Kidney (tissue), 14 donors: ENCODE data around the gene SYPL1. TPM values are rescaled to one million over a fixed set of nuclear protein-coding genes. Genes with fewer than 3 reads are reported as not detected.

Source experiments
- DNase-seq, 5 donors: peaks; one replicate each; pipeline ENCODE4 v3.0.0-alpha.2; 2013 to 2020
- FAIRE-seq: peaks from 2 replicates; lab custom pipeline; 2012; peaks lifted over from hg19 to GRCh38; lab: Jason Lieb, UNC
- H3K27ac ChIP-seq, 2 donors: one replicate each; pipeline ENCODE4 v1.7.0; 2013; ENCODE audit warnings: low read depth in 2 of 2, low read length in 2 of 2, inconsistent platforms in 1 of 2
- H3K27me3 ChIP-seq: one replicate; pipeline ENCODE4 v1.7.1; 2013; ENCODE audit warnings: low read length, inconsistent platforms; ENCODE audit not compliant: control insufficient read depth, insufficient read depth
- H3K36me3 ChIP-seq, 3 donors: one replicate each; pipeline versions ENCODE4 v1.7.0 to v1.7.1; 2013; ENCODE audit warnings: low read length in 3 of 3, control low read depth in 1 of 3, inconsistent platforms in 1 of 3; ENCODE audit not compliant: insufficient read depth in 3 of 3, control insufficient read depth in 2 of 3
- H3K4me1 ChIP-seq, 3 donors: one replicate each; pipeline versions ENCODE4 v1.7.0 to v1.7.1; 2013; ENCODE audit warnings: low read length in 3 of 3, inconsistent platforms in 1 of 3, low read depth in 1 of 3; ENCODE audit not compliant: control insufficient read depth in 2 of 3, insufficient read depth in 2 of 3
- H3K4me3 ChIP-seq, 3 donors: one replicate each; pipeline versions ENCODE4 v1.7.0 to v1.8.1; 2013; ENCODE audit warnings: low read length in 3 of 3, control low read depth in 1 of 3, inconsistent platforms in 1 of 3
- H3K9ac ChIP-seq, 3 donors: one replicate each; pipeline versions ENCODE4 v1.7.0 to v1.7.1; 2013; ENCODE audit warnings: low read length in 3 of 3, control low read depth in 1 of 3, inconsistent platforms in 1 of 3
- H3K9me3 ChIP-seq, 3 donors: one replicate each; pipeline versions ENCODE4 v1.7.0 to v1.7.1; 2013; ENCODE audit warnings: low read length in 3 of 3, control low read depth in 1 of 3, inconsistent platforms in 1 of 3; ENCODE audit not compliant: control insufficient read depth in 2 of 3, insufficient read depth in 1 of 3
- CTCF ChIP-seq: IDR thresholded peaks from 3 replicates; pipeline ENCODE4 v1.5.1; 2012; ENCODE audit warnings: mild to moderate bottlenecking, moderate library complexity, borderline replicate concordance; ENCODE audit not compliant: insufficient read depth; ENCODE audit errors: extremely low read depth
- intact Hi-C: fragments of 100-400 bp; cut with DNase I; formaldehyde crosslinking; loops from one replicate; pipeline ENCODE4 v1.11.1; 2022
- polyA plus RNA-seq: library from polyadenylated mRNA; stranded (reverse); fragments of 350-450 nt; fragmentation: Illumina TruSeq; extraction: RNeasy Lipid Tissue Mini Kit (QIAGEN cat#74804); gene quantifications from one replicate; pipeline ENCODE4 v1.2.3, GENCODE V29; 2014; ENCODE audit warnings: low read depth, low replicate concordance; ENCODE audit not compliant: insufficient read depth
- total RNA-seq: library from RNA; stranded (reverse); fragmentation: NEBNext Ultra II Directional; extraction: Animal tissue kit (Norgen Biotek cat#: 25700); gene quantifications from one replicate; pipeline ENCODE4 v1.2.1, GENCODE V29; 2021
- donor health status: control.
- donor health status: control.
- donor health status: control.
- donor health status: control.
- donor health status: control.
- donor health status: DM: yes; HTN: yes; CAD: no.
- donor health status: Normal renal cell carcinoma (clear cell type).

The SYPL1 gene
- total and polyA plus RNA-seq, 2 donors from 2014 or later, result 90.8 to 111 TPM

- Histone ChIP-seq H3K4me1 (peaks cover 4 to 26% (median 25%) of the 10 kb centered on the region in 3 donors), H3K9me3 (no peaks in the 10 kb centered on the region), H3K27me3 (no peaks in the 10 kb centered on the region), H3K9ac (no peak overlapping the region), H3K4me3 (no peak overlapping the region), H3K36me3 (no peaks in the 10 kb centered on the region), H3K27ac (no peak overlapping the region)
- DNase-seq, result no peak
- intact Hi-C loops, result no loop called here
- no peak for TF ChIP-seq CTCF
- no peak for FAIRE-seq
These were observed 67.0 kb downstream of the SYPL1 start for GRCh38 chr7:106045139-106045538.

- H3K27ac ChIP-seq, result no peak overlapping the region
- TF ChIP-seq CTCF, result no peak
- H3K36me3 ChIP-seq, result no peaks in the 10 kb centered on the region
- intact Hi-C loops, result no loop called here
- DNase-seq (no peak), FAIRE-seq (no peak)
- H3K4me1 ChIP-seq, result peaks cover 0 to 13% (median 8%) of the 10 kb centered on the region in 3 donors
- H3K9me3 ChIP-seq, result no peaks in the 10 kb centered on the region
- no peaks in the 10 kb centered on the region for H3K27me3 ChIP-seq
- H3K4me3 ChIP-seq, result no peak overlapping the region
- H3K9ac ChIP-seq, result no peak overlapping the region
These were observed 69.9 kb downstream of the SYPL1 start for GRCh38 chr7:106042196-106042611.

GRCh38 chr7:106041140-106041717 lies 70.9 kb downstream of the SYPL1 start:
- TF ChIP-seq CTCF, result peak; percentile 64

More at GRCh38 chr7:106041140-106041717, 70.9 kb downstream of the SYPL1 start:
- Histone ChIP-seq H3K27ac (no peak overlapping the region), H3K36me3 (no peaks in the 10 kb centered on the region), H3K4me3 (no peak overlapping the region), H3K9ac (no peak overlapping the region), H3K9me3 (no peaks in the 10 kb centered on the region), H3K27me3 (no peaks in the 10 kb centered on the region), H3K4me1 (peaks cover 0 to 9% (median 0%) of the 10 kb centered on the region in 3 donors)
- FAIRE-seq (no peak), DNase-seq (peak in 3 of 5 donors; percentile 36 to 54 (median 39))
- intact Hi-C loops, result no loop called here

Other genes with a start within 250 kb of the SYPL1 start
- 18.5 TPM for gene ATXN7L1, start 235.7 kb downstream of the SYPL1 start, total RNA-seq
- 12.5 TPM for gene ATXN7L1, start 235.7 kb downstream of the SYPL1 start, polyA plus RNA-seq
- gene CDHR3, start 149.0 kb downstream of the SYPL1 start, total RNA-seq, result 7.1 TPM
- 3.6 TPM for gene CDHR3, start 149.0 kb downstream of the SYPL1 start, polyA plus RNA-seq
- 217 TPM for gene NAMPT, start 172.7 kb upstream of the SYPL1 start, total RNA-seq
- gene NAMPT, start 172.7 kb upstream of the SYPL1 start, polyA plus RNA-seq, result 16.5 TPM